Activated naive CD8-positive, alpha-beta T cell (primary cell): ENCODE data around the gene UPK1A.

Experiments used
- H3K27ac Mint-ChIP-seq: one replicate; pipeline ENCODE4 v1.8.0; 2021; ENCODE audit warnings: mixed read lengths
- H3K27me3 Mint-ChIP-seq: one replicate; pipeline ENCODE4 v1.8.0; 2021; ENCODE audit warnings: mixed read lengths
- H3K36me3 Mint-ChIP-seq: one replicate; pipeline ENCODE4 v1.8.0; 2021; ENCODE audit warnings: mixed read lengths
- H3K4me1 Mint-ChIP-seq: one replicate; pipeline ENCODE4 v1.8.0; 2021; ENCODE audit warnings: low read depth, mixed read lengths
- H3K4me3 Mint-ChIP-seq: one replicate; pipeline ENCODE4 v1.8.0; 2021; ENCODE audit warnings: mild to moderate bottlenecking, mixed read lengths
- H3K9me3 Mint-ChIP-seq: one replicate; pipeline ENCODE4 v1.8.0; 2021; ENCODE audit warnings: low read depth, mixed read lengths

The UPK1A gene

DNA sequence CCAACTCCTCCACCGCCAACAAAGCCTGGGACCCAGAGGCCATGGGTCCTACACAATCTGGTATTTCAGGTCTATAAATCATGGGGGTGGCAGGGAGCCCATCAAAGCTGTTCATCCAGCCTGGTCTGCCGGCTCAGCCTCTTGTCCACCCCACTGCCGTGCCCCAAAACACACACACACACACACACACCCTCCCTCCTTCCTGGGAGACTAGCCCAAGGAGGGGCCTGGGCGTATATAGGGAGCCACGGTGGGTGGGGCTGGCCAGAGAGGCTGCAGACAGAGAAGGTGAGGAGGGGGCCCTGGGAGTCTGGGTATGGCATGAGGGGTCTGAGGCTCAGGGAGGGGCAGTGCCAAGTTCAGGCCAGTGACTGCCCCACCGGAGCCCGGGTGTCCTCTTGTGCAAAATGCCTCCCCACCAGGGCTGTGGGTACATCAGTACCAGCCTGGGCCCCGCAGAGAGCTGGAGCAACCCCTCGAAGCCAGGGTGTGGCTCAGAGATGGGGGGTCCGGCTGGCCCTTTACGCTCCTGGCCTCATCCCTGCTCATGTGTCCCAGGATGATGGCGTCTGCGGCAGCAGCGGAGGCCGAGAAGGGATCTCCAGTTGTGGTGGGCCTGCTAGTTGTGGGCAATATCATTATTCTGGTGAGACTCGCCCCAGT is at the start of gene UPK1A:
TSS of gene UPK1A (plus strand) at position 267 of the 663 bp plus-strand sequence. CDS start at position 563, 296 bp downstream.
- no peaks in the 10 kb centered on the region for H3K9me3 Mint-ChIP-seq
- H3K4me3 Mint-ChIP-seq = no peak within 1 kb of the TSS
- peak within 1 kb of the TSS; percentile 54 for H3K27ac Mint-ChIP-seq
- no peaks in the 10 kb centered on the region for H3K4me1 Mint-ChIP-seq
- peaks cover 2% of the 10 kb centered on the region for H3K27me3 Mint-ChIP-seq
- no peaks in the 10 kb centered on the region for H3K36me3 Mint-ChIP-seq

DNA sequence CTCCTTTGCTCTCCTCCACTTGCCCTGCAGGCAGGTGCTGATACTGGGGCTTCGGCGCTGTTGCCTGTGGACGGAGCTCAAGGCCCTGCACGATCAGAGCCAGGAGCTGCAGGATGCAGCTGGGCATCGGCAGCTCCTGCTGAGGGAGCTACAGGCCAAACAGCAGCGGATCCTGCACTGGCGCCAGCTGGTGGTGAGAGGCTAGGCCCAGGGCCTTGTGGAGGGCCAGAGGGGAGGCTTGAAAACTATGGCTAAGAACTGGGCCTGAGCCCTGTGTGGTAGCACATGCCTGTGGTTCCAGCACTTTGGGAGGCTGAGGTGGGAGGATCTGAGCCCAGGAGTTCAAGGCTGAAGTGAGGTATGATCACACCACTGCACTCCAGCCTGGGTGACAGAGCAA is 47.5 kb upstream of the UPK1A start:
- H3K27me3 Mint-ChIP-seq = no peaks in the 10 kb centered on the region
- H3K4me1 Mint-ChIP-seq = no peaks in the 10 kb centered on the region
- H3K27ac Mint-ChIP-seq = no peak overlapping the region

DNA sequence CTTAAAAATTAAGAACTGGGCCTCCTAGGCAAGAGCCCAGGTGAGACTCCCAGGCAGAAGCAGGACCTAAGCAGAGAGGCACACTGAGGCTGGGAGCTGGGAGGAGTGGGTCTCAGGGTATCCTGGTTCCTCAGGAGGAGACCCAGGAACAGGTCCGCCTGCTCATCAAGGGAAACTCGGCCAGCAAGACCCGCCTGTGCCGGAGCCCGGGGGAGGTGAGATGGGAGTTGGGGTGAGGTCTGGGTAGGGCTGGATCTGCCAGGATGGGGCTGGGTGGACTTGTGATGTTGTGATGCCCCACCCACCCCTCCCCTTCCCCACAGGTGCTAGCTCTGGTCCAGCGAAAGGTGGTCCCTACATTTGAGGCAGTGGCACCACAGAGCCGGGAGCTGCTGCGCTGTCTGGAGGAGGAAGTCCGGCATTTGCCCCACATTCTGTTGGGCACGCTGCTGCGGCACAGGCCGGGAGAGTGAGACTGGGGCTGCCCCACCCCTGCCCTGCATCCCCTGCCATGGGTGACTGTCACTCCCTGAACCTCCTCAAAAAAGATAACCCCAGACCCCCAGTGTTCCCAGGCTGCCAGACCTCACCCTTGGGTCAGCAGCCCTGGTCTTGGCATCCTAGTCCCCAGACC is 46.9 kb upstream of the UPK1A start:
- Mint-ChIP-seq H3K9me3 (no peaks in the 10 kb centered on the region), H3K4me1 (no peaks in the 10 kb centered on the region), H3K27ac (no peak overlapping the region), H3K27me3 (no peaks in the 10 kb centered on the region), H3K36me3 (peaks cover 2% of the 10 kb centered on the region), H3K4me3 (no peak overlapping the region)

More for the DNA sequence above, 47.5 kb upstream of the UPK1A start:
- Mint-ChIP-seq H3K4me3 (no peak overlapping the region), H3K9me3 (no peaks in the 10 kb centered on the region), H3K36me3 (peaks cover 2% of the 10 kb centered on the region)

DNA sequence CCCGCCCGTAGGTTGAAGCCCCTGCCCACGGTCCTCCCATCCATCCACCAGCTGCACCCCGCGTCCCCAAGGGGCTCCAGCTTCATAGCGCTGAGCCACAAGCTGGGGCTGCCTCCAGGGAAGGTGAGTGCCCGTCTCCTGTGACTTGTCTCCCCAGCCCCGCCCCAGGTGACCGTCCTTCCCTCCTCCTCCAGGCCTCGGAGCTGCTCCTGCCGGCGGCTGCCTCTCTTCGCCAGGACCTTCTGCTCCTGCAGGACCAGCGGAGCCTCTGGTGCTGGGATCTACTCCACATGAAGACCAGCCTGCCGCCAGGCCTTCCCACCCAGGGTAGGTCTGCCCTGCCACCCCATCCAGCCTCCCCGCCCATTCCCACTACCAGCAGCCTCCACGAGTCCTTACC is 46.3 kb upstream of the UPK1A start:
- Mint-ChIP-seq H3K9me3 (no peaks in the 10 kb centered on the region), H3K27me3 (no peaks in the 10 kb centered on the region), H3K4me1 (no peaks in the 10 kb centered on the region), H3K36me3 (peaks cover 2% of the 10 kb centered on the region), H3K27ac (no peak overlapping the region), H3K4me3 (no peak overlapping the region)

DNA sequence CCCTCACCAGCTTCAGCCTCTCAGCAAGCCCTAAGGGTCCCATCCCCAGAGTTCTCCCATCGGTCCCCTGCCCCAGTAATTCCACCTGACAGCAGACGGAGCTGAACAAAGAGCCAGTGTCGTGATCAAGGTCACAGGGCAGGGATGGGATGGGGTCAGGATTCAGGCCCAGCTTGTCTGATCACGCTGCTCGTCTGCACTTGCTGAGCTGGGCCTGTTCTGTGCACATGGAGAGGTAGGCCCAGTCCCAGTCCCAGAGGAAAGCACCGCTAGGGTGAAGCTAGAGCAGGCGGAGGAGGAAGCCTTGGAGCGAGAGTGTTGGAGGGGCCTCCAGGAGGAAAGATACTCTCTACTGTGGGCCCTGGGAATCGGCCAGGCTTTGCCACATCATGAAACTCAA is 44.6 kb upstream of the UPK1A start:
- no peaks in the 10 kb centered on the region for H3K36me3 Mint-ChIP-seq
- no peaks in the 10 kb centered on the region for H3K9me3 Mint-ChIP-seq
- no peak overlapping the region for H3K27ac Mint-ChIP-seq
- no peaks in the 10 kb centered on the region for H3K27me3 Mint-ChIP-seq
- no peaks in the 10 kb centered on the region for H3K4me1 Mint-ChIP-seq
- H3K4me3 Mint-ChIP-seq = no peak overlapping the region

DNA sequence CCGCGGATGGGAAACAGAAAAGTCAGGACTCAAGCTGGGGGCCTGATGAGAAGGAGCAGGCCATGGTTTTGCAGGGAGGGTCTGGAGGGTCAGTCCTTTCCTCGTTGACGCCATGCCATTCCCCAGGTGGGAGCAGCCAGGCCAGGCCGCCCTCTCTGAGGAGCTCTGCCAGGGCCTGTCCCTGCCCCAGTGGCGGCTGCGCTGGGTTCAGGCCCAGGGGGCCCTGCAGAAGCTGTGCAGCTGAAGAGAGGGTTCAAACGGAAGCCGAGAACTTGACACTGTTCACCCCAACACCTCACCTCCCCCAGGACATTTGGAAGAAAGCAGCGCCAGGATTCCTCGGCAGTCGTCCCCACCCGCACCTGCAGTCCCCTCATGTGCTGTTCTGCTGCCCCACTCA is 43.6 kb upstream of the UPK1A start:
- Mint-ChIP-seq H3K4me1 (no peaks in the 10 kb centered on the region), H3K4me3 (no peak overlapping the region), H3K27ac (no peak overlapping the region), H3K27me3 (no peaks in the 10 kb centered on the region), H3K9me3 (no peaks in the 10 kb centered on the region), H3K36me3 (no peaks in the 10 kb centered on the region)

DNA sequence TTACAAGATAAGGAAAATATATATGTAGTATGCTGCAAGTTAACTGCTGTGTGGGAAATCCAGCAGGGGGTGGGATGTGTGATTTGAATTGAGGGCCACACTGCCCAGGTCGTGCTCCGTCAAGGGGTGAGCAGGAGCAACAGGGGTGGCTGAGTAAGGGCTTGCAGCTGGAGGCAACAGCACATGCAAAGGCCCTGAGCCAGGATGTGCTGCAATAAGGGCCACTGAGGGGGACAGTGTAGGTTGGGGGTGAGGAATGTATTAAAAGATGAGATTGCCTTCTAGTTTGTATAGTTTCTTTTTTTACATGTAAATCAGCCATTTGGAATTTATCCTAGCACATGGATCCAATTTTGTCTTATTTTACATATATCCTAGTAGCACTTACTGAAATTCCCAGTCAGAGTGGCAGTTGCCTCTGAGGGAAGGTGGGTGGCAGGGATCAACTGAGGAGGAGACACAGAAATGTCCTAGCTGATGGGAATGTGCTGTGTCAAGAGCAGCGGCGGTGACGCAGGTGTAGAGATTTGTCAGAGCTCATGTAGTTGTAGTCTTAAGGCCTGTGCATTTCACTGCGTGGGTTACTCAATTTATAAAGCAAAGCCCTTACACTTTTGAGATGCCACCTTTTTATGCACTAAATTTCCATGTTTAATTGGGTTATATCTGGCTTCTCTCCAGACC is 42.8 kb upstream of the UPK1A start:
- Mint-ChIP-seq H3K9me3 (no peaks in the 10 kb centered on the region), H3K27ac (no peak overlapping the region), H3K4me1 (peaks cover 5% of the 10 kb centered on the region), H3K4me3 (no peak overlapping the region), H3K36me3 (no peaks in the 10 kb centered on the region), H3K27me3 (no peaks in the 10 kb centered on the region)

DNA sequence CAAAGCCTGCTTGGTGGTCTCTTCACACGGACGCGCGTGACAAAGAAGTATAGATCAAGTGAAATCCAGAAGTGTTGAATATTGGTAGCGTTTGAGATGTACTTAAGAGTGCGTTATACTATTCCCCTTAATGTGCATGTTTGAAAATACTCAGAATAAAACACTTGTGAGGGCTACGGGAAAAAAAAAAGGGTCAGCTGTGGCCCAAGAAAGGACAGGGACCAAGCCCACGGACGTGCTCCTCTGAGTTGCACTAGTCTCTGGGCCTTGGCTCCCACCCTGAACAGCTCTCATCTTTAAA is 38.1 kb upstream of the UPK1A start:
- peak overlapping the region; percentile 98 for H3K4me3 Mint-ChIP-seq
- H3K36me3 Mint-ChIP-seq = peaks cover 2% of the 10 kb centered on the region
- peaks cover 20% of the 10 kb centered on the region for H3K4me1 Mint-ChIP-seq
- peak overlapping the region; percentile 96 for H3K27ac Mint-ChIP-seq
- no peaks in the 10 kb centered on the region for H3K9me3 Mint-ChIP-seq
- H3K27me3 Mint-ChIP-seq = no peaks in the 10 kb centered on the region

DNA sequence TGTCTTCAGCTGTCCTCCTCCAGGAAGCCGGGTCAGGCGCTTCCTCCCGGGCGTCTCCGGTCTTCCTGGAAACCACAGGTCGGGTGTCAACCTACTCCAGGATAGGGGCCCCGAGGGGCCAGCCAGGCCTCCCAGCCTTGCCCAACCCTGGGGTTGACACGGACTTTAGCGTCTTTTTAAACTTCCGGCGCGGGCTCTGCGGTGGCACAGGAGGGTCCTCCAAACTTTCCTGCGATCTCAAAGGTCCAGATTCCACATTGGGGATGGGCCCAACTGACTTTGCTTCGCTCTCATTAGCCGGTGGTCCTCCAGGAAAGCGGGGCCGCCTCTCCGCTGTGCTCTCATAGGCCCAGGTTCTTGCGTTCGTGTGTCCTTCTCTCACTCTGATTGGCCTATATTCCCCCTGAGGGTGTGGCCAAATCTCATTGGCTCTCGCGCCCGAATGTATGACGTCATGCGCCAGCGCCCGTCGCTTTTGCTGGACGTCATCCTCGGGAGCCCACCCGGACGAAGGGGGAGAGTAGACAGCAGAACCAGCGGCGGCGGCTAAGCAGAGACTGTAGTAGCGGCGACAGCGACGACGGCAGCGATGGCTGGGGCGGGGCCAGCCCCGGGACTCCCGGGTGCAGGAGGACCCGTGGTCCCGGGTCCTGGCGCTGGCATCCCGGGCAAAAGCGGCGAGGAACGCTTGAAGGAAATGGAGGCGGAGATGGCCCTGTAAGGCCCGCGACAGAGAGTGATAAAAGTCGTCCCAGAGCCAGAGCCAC is 37.6 kb upstream of the UPK1A start, which contains the start of gene RBM42:
TSS of gene RBM42 (plus strand) at position 472 of the 767 bp plus-strand sequence. CDS start at position 590, 118 bp downstream.
- peaks cover 21% of the 10 kb centered on the region for H3K4me1 Mint-ChIP-seq
- H3K36me3 Mint-ChIP-seq = peaks cover 2% of the 10 kb centered on the region
- H3K9me3 Mint-ChIP-seq = no peaks in the 10 kb centered on the region
- H3K27me3 Mint-ChIP-seq = no peaks in the 10 kb centered on the region
- H3K27ac Mint-ChIP-seq = peak within 1 kb of the TSS; percentile 96
- peak within 1 kb of the TSS; percentile 98 for H3K4me3 Mint-ChIP-seq

DNA sequence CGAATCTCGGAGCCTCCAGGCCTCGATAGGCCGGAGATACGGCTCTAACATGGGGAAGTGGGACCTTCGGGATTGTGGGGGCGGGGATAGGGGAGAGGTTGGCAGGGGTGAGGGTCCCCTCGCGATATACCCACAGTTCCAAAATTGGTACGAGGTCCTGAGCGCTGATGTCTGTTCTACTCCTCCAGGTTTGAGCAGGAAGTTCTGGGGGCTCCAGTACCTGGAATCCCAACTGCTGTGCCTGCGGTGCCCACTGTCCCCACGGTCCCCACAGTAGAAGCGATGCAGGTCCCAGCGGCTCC is 37.0 kb upstream of the UPK1A start:
- Mint-ChIP-seq H3K36me3 (peaks cover 2% of the 10 kb centered on the region), H3K9me3 (no peaks in the 10 kb centered on the region), H3K27me3 (no peaks in the 10 kb centered on the region), H3K27ac (peak overlapping the region; percentile 80), H3K4me3 (peak overlapping the region; percentile 98), H3K4me1 (peaks cover 21% of the 10 kb centered on the region)

DNA sequence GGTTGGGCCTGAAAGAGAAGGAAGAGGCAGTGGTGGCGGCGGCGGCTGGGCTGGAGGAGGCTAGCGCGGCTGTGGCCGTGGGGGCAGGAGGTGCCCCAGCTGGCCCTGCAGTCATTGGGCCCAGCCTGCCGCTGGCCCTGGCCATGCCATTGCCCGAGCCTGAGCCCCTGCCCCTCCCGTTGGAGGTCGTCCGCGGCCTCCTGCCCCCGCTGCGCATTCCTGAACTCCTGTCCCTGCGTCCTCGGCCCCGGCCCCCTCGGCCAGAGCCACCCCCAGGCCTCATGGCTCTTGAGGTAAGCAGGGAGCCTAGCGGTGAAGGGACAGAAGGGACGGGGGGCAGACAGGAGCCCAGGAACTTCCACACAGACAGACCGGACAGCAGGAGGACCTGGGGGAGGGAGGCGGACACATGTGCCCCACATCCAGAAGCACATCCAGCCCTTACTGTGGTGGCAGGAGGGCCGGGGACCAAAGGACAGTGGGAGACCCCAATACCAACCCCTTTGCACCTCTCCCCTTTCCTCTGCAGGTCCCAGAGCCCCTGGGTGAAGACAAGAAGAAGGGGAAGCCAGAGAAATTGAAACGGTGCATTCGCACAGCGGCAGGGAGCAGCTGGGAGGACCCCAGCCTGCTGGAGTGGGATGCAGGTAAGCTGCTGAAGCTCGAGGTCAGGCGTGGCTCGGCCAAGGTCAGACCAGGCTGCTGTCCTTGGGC is 32.4 kb upstream of the UPK1A start:
- Mint-ChIP-seq H3K4me1 (peaks cover 12% of the 10 kb centered on the region), H3K36me3 (peaks cover 2% of the 10 kb centered on the region), H3K9me3 (no peaks in the 10 kb centered on the region), H3K27ac (no peak overlapping the region), H3K27me3 (no peaks in the 10 kb centered on the region), H3K4me3 (no peak overlapping the region)

DNA sequence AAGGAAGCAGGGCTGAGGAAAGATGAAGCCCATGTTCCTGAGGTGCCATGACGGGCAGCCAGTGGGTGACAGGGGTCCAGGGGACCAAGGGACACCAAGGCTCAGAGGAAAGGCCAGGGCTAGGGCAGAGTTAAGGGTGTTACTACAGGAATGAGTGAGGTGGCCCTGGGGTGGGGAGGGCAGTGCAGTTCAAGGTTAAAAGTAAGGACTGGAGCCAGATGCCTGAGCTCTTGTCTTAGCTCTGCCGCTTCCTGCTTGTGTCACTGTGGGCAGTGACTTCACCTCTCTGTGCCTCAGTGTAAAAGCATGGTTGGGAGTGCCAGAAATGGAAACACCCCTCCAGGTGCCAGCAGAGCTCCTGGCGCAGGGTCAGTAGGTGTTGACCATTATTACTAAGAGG is 29.7 kb upstream of the UPK1A start:
- no peaks in the 10 kb centered on the region for H3K27me3 Mint-ChIP-seq
- no peak overlapping the region for H3K4me3 Mint-ChIP-seq
- H3K9me3 Mint-ChIP-seq = no peaks in the 10 kb centered on the region
- H3K4me1 Mint-ChIP-seq = peaks cover 10% of the 10 kb centered on the region
- H3K27ac Mint-ChIP-seq = no peak overlapping the region
- H3K36me3 Mint-ChIP-seq = no peaks in the 10 kb centered on the region

DNA sequence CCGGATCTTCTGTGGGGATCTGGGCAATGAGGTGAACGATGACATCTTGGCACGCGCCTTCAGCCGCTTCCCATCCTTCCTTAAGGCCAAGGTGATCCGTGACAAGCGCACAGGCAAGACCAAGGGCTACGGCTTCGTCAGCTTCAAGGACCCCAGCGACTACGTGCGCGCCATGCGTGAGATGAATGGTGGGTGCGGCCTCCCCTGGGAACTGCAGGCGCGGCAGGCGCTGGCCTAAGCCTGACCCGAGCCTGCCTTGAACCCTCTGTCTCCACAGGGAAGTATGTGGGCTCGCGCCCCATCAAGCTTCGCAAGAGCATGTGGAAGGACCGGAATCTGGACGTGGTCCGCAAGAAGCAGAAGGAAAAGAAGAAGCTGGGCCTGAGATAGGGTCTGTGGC is 29.2 kb upstream of the UPK1A start:
- Mint-ChIP-seq H3K4me1 (peaks cover 10% of the 10 kb centered on the region), H3K36me3 (no peaks in the 10 kb centered on the region), H3K9me3 (no peaks in the 10 kb centered on the region), H3K4me3 (no peak overlapping the region), H3K27me3 (no peaks in the 10 kb centered on the region), H3K27ac (no peak overlapping the region)

DNA sequence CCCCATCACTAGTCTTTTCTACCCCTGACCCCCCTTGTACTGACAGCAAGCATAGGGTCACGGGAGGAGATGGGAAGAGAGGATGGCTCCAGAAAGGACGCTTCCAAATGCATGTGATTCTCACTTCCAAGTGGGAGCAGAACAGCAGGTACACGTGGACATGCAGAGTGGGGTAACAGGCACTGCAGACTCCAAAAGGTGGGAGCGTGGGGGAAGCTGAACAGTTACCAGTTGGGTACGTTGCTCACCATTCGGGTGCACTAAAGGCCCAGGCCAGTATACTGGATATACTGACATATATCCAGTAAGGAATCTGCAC is 27.0 kb upstream of the UPK1A start:
- peaks cover 12% of the 10 kb centered on the region for H3K4me1 Mint-ChIP-seq
- H3K9me3 Mint-ChIP-seq = no peaks in the 10 kb centered on the region
- H3K4me3 Mint-ChIP-seq = no peak overlapping the region
- H3K36me3 Mint-ChIP-seq = no peaks in the 10 kb centered on the region
- no peaks in the 10 kb centered on the region for H3K27me3 Mint-ChIP-seq
- no peak overlapping the region for H3K27ac Mint-ChIP-seq

DNA sequence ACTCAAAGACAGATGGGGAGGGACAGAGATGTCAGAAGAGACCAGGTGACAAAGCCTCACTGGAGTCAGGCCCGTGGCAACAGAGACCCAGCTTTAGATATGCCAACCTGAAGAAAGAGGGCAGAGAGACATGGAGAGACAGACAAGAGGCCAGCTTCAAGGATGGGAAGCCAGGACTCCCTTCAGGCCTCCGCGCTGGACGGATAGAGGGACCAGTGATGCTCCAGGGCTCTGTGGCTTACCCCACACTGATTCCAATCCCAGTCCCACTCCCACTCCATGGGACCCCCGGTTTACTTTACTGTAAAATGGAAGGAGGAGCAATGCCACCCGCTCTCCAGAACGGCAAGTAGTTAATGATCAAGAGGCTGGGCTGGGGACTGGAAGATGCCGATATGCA is 26.5 kb upstream of the UPK1A start:
- Mint-ChIP-seq H3K4me1 (peaks cover 18% of the 10 kb centered on the region), H3K36me3 (no peaks in the 10 kb centered on the region), H3K4me3 (no peak overlapping the region), H3K27me3 (no peaks in the 10 kb centered on the region), H3K9me3 (no peaks in the 10 kb centered on the region), H3K27ac (no peak overlapping the region)
